H1 (cell line): Measurements from ENCODE around the gene THADA.

Experiments used
- EZH2 ChIP-seq: fragments of 200-600 bp; sonication (generic); IDR thresholded peaks from 2 replicates; pipeline ENCODE4 v1.7.1; 2012; ENCODE audit warnings: low read depth, mild to moderate bottlenecking, moderate library complexity, low read length, inconsistent platforms; ENCODE audit not compliant: severe bottlenecking
- GTF2F1 ChIP-seq: IDR thresholded peaks from 2 replicates; pipeline ENCODE4 v1.6.1; 2012; ENCODE audit warnings: low read depth, low read length, improper control_type of control experiment, borderline replicate concordance
- POLR2A ChIP-seq, 2 experiments: IDR thresholded peaks; 1 replicate in 1 of 2; 2 replicates in 1 of 2; pipeline ENCODE4 v1.6.1; 2011; ENCODE audit warnings: low read depth in 2 of 2, low read length in 2 of 2, mild to moderate bottlenecking in 2 of 2; ENCODE audit errors: control extremely low read depth in 1 of 2
- RFX5 ChIP-seq: IDR thresholded peaks from 2 replicates; pipeline ENCODE4 v1.6.1; 2011; ENCODE audit warnings: low read depth, low read length, improper control_type of control experiment, borderline replicate concordance
- SRF ChIP-seq: IDR thresholded peaks from 2 replicates; pipeline ENCODE4 v1.6.1; 2011; ENCODE audit warnings: mild to moderate bottlenecking, low read depth, low read length, moderate library complexity
- TF ChIP-seq, protein P1 (sequence below), 3 experiments: IDR thresholded peaks; 1 replicate in 2 of 3; 2 replicates in 1 of 3; pipeline versions ENCODE4 v1.5.1 to v1.6.1; 2011; ENCODE audit warnings: low read length in 3 of 3, mild to moderate bottlenecking in 3 of 3, inconsistent platforms in 2 of 3, low read depth in 1 of 3, moderate library complexity in 1 of 3; ENCODE audit not compliant: insufficient read depth in 1 of 3; ENCODE audit errors: control extremely low read depth in 1 of 3

DNA sequence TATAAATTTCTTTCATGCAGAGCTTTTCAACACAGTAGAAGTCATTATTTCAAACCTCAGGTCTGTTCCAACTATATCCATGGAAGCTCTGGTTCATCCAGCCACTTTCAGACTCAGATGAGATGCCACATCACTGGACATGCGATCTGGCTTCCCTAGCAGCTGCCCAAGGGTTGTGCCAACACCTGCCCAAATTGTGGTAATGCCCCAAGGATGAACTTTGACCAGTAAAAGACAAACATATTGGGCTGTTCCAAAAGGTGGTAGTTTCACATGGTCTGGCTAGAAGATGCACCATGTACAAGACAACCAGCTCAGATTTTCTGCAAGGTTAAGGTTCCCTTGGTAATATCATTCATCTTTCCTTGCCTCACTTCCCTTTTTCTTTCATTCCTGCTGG, 101.9 kb downstream of the THADA start:
- TF ChIP-seq RFX5 (no peak), GTF2F1 (no peak), EZH2 (no peak), POLR2A (IDR thresholded peaks at IDR 0.05; ENCODE audit: control extremely low read depth in 1 of 2, low read depth in 2 of 2, low read length in 2 of 2) (no peak), SRF (no peak)
- TF ChIP-seq, protein P1, sequence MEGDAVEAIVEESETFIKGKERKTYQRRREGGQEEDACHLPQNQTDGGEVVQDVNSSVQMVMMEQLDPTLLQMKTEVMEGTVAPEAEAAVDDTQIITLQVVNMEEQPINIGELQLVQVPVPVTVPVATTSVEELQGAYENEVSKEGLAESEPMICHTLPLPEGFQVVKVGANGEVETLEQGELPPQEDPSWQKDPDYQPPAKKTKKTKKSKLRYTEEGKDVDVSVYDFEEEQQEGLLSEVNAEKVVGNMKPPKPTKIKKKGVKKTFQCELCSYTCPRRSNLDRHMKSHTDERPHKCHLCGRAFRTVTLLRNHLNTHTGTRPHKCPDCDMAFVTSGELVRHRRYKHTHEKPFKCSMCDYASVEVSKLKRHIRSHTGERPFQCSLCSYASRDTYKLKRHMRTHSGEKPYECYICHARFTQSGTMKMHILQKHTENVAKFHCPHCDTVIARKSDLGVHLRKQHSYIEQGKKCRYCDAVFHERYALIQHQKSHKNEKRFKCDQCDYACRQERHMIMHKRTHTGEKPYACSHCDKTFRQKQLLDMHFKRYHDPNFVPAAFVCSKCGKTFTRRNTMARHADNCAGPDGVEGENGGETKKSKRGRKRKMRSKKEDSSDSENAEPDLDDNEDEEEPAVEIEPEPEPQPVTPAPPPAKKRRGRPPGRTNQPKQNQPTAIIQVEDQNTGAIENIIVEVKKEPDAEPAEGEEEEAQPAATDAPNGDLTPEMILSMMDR (IDR thresholded peaks at IDR 0.05; ENCODE audit: control extremely low read depth in 1 of 3, insufficient read depth in 1 of 3, low read depth in 1 of 3, low read length in 3 of 3) = no peak
